H9 (cell line): ENCODE measurements around the gene KAT6B. TPM values are rescaled to one million over a fixed set of nuclear protein-coding genes. Genes with fewer than 3 reads are reported as not detected.

Experiments used
- DNase-seq: peaks from one replicate; pipeline ENCODE4 v3.0.0-alpha.2; 2017
- H2AFZ ChIP-seq: one replicate; pipeline ENCODE4 v1.6.1; 2013; ENCODE audit warnings: mild to moderate bottlenecking, low read length, control low read depth, moderate library complexity
- H2AK5ac ChIP-seq: 2 replicates; pipeline ENCODE4 v1.6.1; 2013; ENCODE audit warnings: low read length, control low read depth, mixed read lengths; ENCODE audit not compliant: insufficient read length
- H2BK120ac ChIP-seq: one replicate; pipeline ENCODE4 v1.6.1; 2013; ENCODE audit warnings: low read depth, mild to moderate bottlenecking, low read length, control low read depth, inconsistent platforms; ENCODE audit not compliant: poor library complexity, severe bottlenecking
- H2BK12ac ChIP-seq: 2 replicates; pipeline ENCODE4 v1.6.1; 2013; ENCODE audit warnings: low read length, control low read depth, mixed read lengths, low read depth; ENCODE audit not compliant: insufficient read length
- H2BK15ac ChIP-seq: 2 replicates; pipeline ENCODE4 v1.6.1; 2013; ENCODE audit warnings: low read depth, low read length, control low read depth
- H2BK20ac ChIP-seq: one replicate; pipeline ENCODE4 v1.6.1; 2013; ENCODE audit warnings: low read depth, mild to moderate bottlenecking, low read length, control low read depth, inconsistent platforms; ENCODE audit not compliant: poor library complexity, severe bottlenecking
- H2BK5ac ChIP-seq: 2 replicates; pipeline ENCODE4 v1.6.1; 2013; ENCODE audit warnings: low read length, control low read depth, mixed read lengths; ENCODE audit not compliant: insufficient read length
- H3K14ac ChIP-seq: 2 replicates; pipeline ENCODE4 v1.6.1; 2013; ENCODE audit warnings: low read length, control low read depth; ENCODE audit not compliant: insufficient read depth
- H3K18ac ChIP-seq: 2 replicates; pipeline ENCODE4 v1.6.1; 2013; ENCODE audit warnings: low read depth, mild to moderate bottlenecking, mixed read lengths, low read length, control low read depth; ENCODE audit not compliant: insufficient read length
- H3K23ac ChIP-seq: 2 replicates; pipeline ENCODE4 v1.6.1; 2013; ENCODE audit warnings: low read length, control low read depth, mixed read lengths, low read depth; ENCODE audit not compliant: insufficient read length
- H3K23me2 ChIP-seq: 2 replicates; pipeline ENCODE4 v1.6.1; 2013; ENCODE audit warnings: low read depth, mild to moderate bottlenecking, mixed read lengths, low read length, control low read depth; ENCODE audit not compliant: insufficient read length, poor library complexity, severe bottlenecking
- H3K27ac ChIP-seq: 2 replicates; pipeline ENCODE4 v1.5.1; 2013; ENCODE audit warnings: low read length, control low read depth, mixed read lengths, low read depth; ENCODE audit not compliant: insufficient read length
- H3K27me3 ChIP-seq: 2 replicates; pipeline ENCODE4 v1.6.1; 2013; ENCODE audit warnings: low read length, control low read depth, inconsistent platforms; ENCODE audit not compliant: insufficient read depth
- H3K4ac ChIP-seq: 2 replicates; pipeline ENCODE4 v1.6.1; 2013; ENCODE audit warnings: low read depth, mild to moderate bottlenecking, control low read depth, inconsistent platforms, low read length, moderate library complexity
- H3K4me1 ChIP-seq: 2 replicates; pipeline ENCODE4 v1.6.1; 2013; ENCODE audit warnings: low read length, control low read depth, inconsistent platforms; ENCODE audit not compliant: insufficient read depth
- H3K4me2 ChIP-seq: 2 replicates; pipeline ENCODE4 v1.6.1; 2013; ENCODE audit warnings: low read length, control low read depth, mixed read lengths; ENCODE audit not compliant: insufficient read length, insufficient read depth
- H3K56ac ChIP-seq: 2 replicates; pipeline ENCODE4 v1.6.1; 2013; ENCODE audit warnings: low read depth, mild to moderate bottlenecking, mixed read lengths, low read length, control low read depth; ENCODE audit not compliant: insufficient read length
- H3K79me1 ChIP-seq: 2 replicates; pipeline ENCODE4 v1.6.1; 2013; ENCODE audit warnings: low read depth, mild to moderate bottlenecking, moderate library complexity, low read length, control low read depth, inconsistent platforms; ENCODE audit not compliant: insufficient read depth, poor library complexity, severe bottlenecking
- H3K79me2 ChIP-seq: 2 replicates; pipeline ENCODE4 v1.6.1; 2013; ENCODE audit warnings: low read length, control low read depth, inconsistent platforms; ENCODE audit not compliant: insufficient read depth
- H3K9ac ChIP-seq: 2 replicates; pipeline ENCODE4 v1.6.1; 2013; ENCODE audit warnings: low read length, control low read depth, mixed read lengths; ENCODE audit not compliant: insufficient read length; ENCODE audit errors: extremely low read depth
- H3K9me3 ChIP-seq: one replicate; pipeline ENCODE4 v1.6.1; 2013; ENCODE audit warnings: low read depth, low read length, inconsistent platforms; ENCODE audit not compliant: control insufficient read depth
- H3T11ph ChIP-seq: one replicate; pipeline ENCODE4 v1.6.1; 2013; ENCODE audit warnings: mild to moderate bottlenecking, low read length, control low read depth, inconsistent platforms
- H4K20me1 ChIP-seq: one replicate; pipeline ENCODE4 v1.6.1; 2013; ENCODE audit not compliant: control insufficient read depth, insufficient read length, insufficient read depth
- H4K5ac ChIP-seq: 2 replicates; pipeline ENCODE4 v1.6.1; 2013; ENCODE audit warnings: low read depth, mild to moderate bottlenecking, mixed read lengths, low read length, control low read depth; ENCODE audit not compliant: insufficient read length
- H4K8ac ChIP-seq: replicated peaks from 2 replicates; pipeline ENCODE4 v1.6.1; 2013; ENCODE audit warnings: low read length, control low read depth, mixed read lengths, low read depth; ENCODE audit not compliant: insufficient read length
- H4K91ac ChIP-seq: 2 replicates; pipeline ENCODE4 v1.6.1; 2013; ENCODE audit warnings: low read depth, mild to moderate bottlenecking, moderate library complexity, mixed read lengths, low read length, control low read depth; ENCODE audit not compliant: insufficient read length
- H3K27ac Mint-ChIP-seq, 3 experiments: 2 replicates in 2 of 3; 3 replicates in 1 of 3; pipeline ENCODE4 v1.8.0; 2020 to 2021; ENCODE audit warnings: mixed read lengths in 3 of 3, mild to moderate bottlenecking in 1 of 3, moderate library complexity in 1 of 3
- H3K27me3 Mint-ChIP-seq: 2 replicates; pipeline ENCODE4 v1.8.0; 2021; ENCODE audit warnings: low read depth, mild to moderate bottlenecking, moderate library complexity, mixed read lengths
- H3K36me3 Mint-ChIP-seq, 3 experiments: 2 replicates in 2 of 3; 3 replicates in 1 of 3; pipeline ENCODE4 v1.8.0; 2020 to 2021; ENCODE audit warnings: low read depth in 3 of 3, mixed read lengths in 3 of 3; ENCODE audit not compliant: insufficient read depth in 1 of 3
- H3K4me1 Mint-ChIP-seq, 2 experiments: 2 replicates each; pipeline ENCODE4 v1.8.0; 2020; ENCODE audit warnings: mixed read lengths in 2 of 2
- H3K4me3 Mint-ChIP-seq, 2 experiments: 2 replicates in 1 of 2; 3 replicates in 1 of 2; pipeline ENCODE4 v1.8.0; 2020 to 2021; ENCODE audit warnings: mild to moderate bottlenecking in 2 of 2, mixed read lengths in 2 of 2, moderate library complexity in 1 of 2
- H3K9me3 Mint-ChIP-seq, 2 experiments: 2 replicates in 1 of 2; 3 replicates in 1 of 2; pipeline ENCODE4 v1.8.0; 2020; ENCODE audit warnings: mild to moderate bottlenecking in 2 of 2, mixed read lengths in 2 of 2, moderate library complexity in 1 of 2
- CTCF ChIP-seq: fragments of 200-600 bp; sonication (generic); conservative IDR thresholded peaks from 3 replicates; pipeline ENCODE4 v1.8.0; 2021; ENCODE audit warnings: antibody characterized with exemption, mild to moderate bottlenecking
- WGBS: extraction: QIAGEN DNeasy Blood & Tissue Kit; methylation state at CpG from one replicate; pipeline ENCODE4 v1.1.7; 2013; ENCODE audit warnings: missing lambda C conversion rate, low lambda C conversion rate, mixed read lengths; ENCODE audit not compliant: insufficient read length; ENCODE audit errors: extremely low coverage; 5-methylcytosine and 5-hydroxymethylcytosine counted together
- total RNA-seq: library from RNA; stranded (reverse); gene quantifications from 2 replicates; pipeline ENCODE4 v1.2.1, GENCODE V29; 2021

The KAT6B gene
- total RNA-seq, 1 experiment from 2014 or later = 34.2 TPM

- peak overlapping the region in 2 of 3 experiments; percentile 9 to 75; a peak in 3 of 7 replicates for H3K27ac Mint-ChIP-seq
- no peaks in the 10 kb centered on the region; a peak in 1 of 7 replicates for H3K36me3 Mint-ChIP-seq
- no CpG with 5 or more reads among the region's 1 CpG for WGBS
- no peaks in the 10 kb centered on the region for H3K9me3 Mint-ChIP-seq
- Histone ChIP-seq H3K23me2 (no peaks in the 10 kb centered on the region), H2BK20ac (no peak overlapping the region), H2BK12ac (no peak overlapping the region), H4K20me1 (no peaks in the 10 kb centered on the region), H3K56ac (no peak overlapping the region), H4K8ac (no peak overlapping the region), H2BK5ac (no peak overlapping the region), H2BK120ac (no peak overlapping the region), H4K5ac (no peak overlapping the region), H2BK15ac (no peak overlapping the region), H2AK5ac (no peak overlapping the region), H3K4ac (no peak overlapping the region), H3T11ph (no peak overlapping the region), H3K23ac (no peak overlapping the region), H3K79me2 (no peaks in the 10 kb centered on the region), H3K9ac (no peak overlapping the region), H3K27ac (no peak overlapping the region), H3K27me3 (no peaks in the 10 kb centered on the region), H2AFZ (no peak overlapping the region), H4K91ac (no peak overlapping the region), H3K4me1 (no peaks in the 10 kb centered on the region), H3K18ac (no peak overlapping the region), H3K14ac (no peak overlapping the region), H3K79me1 (no peaks in the 10 kb centered on the region), H3K4me2 (no peak overlapping the region), H3K9me3 (no peaks in the 10 kb centered on the region)
- no peak overlapping the region for H3K4me3 Mint-ChIP-seq
- TF ChIP-seq CTCF = no peak
- peaks cover 20 to 23% of the 10 kb centered on the region in 2 experiments for H3K4me1 Mint-ChIP-seq
- no peak for DNase-seq
- no peaks in the 10 kb centered on the region for H3K27me3 Mint-ChIP-seq
These were observed 121.5 kb downstream of the KAT6B start for GRCh38 chr10:74947781-74948401.
